LNCaP clone FGC (cell line): ENCODE results near the gene KRT79.

Source experiments
- DNase-seq: peaks from one replicate; pipeline ENCODE4 v3.0.0-alpha.2; 2011; ENCODE audit warnings: low read depth
- H3K4me3 ChIP-seq: 2 replicates; pipeline ENCODE4 v1.5.1; 2011; ENCODE audit warnings: mild to moderate bottlenecking, low read depth, low read length, control low read depth
- TF ChIP-seq, protein P1 (sequence below): IDR thresholded peaks from 2 replicates; pipeline ENCODE4 v1.5.1; 2012; ENCODE audit warnings: mild to moderate bottlenecking; ENCODE audit not compliant: control insufficient read depth, insufficient read depth; ENCODE audit errors: extremely low read depth

KRT79 gene

GRCh38 chr12:52874573-52875435 lies 40.7 kb upstream of the KRT79 start:
- TF ChIP-seq, protein P1, sequence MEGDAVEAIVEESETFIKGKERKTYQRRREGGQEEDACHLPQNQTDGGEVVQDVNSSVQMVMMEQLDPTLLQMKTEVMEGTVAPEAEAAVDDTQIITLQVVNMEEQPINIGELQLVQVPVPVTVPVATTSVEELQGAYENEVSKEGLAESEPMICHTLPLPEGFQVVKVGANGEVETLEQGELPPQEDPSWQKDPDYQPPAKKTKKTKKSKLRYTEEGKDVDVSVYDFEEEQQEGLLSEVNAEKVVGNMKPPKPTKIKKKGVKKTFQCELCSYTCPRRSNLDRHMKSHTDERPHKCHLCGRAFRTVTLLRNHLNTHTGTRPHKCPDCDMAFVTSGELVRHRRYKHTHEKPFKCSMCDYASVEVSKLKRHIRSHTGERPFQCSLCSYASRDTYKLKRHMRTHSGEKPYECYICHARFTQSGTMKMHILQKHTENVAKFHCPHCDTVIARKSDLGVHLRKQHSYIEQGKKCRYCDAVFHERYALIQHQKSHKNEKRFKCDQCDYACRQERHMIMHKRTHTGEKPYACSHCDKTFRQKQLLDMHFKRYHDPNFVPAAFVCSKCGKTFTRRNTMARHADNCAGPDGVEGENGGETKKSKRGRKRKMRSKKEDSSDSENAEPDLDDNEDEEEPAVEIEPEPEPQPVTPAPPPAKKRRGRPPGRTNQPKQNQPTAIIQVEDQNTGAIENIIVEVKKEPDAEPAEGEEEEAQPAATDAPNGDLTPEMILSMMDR: no peak
- no peak overlapping the region for H3K4me3 ChIP-seq
- DNase-seq: no peak

GRCh38 chr12:52873832-52874572 lies 39.9 kb upstream of the KRT79 start:
- TF ChIP-seq, protein P1: no peak
- no peak for DNase-seq
- H3K4me3 ChIP-seq: no peak overlapping the region

GRCh38 chr12:52873513-52873831 lies 39.4 kb upstream of the KRT79 start:
- no peak for DNase-seq
- no peak overlapping the region for H3K4me3 ChIP-seq
- TF ChIP-seq, protein P1: no peak

DNA sequence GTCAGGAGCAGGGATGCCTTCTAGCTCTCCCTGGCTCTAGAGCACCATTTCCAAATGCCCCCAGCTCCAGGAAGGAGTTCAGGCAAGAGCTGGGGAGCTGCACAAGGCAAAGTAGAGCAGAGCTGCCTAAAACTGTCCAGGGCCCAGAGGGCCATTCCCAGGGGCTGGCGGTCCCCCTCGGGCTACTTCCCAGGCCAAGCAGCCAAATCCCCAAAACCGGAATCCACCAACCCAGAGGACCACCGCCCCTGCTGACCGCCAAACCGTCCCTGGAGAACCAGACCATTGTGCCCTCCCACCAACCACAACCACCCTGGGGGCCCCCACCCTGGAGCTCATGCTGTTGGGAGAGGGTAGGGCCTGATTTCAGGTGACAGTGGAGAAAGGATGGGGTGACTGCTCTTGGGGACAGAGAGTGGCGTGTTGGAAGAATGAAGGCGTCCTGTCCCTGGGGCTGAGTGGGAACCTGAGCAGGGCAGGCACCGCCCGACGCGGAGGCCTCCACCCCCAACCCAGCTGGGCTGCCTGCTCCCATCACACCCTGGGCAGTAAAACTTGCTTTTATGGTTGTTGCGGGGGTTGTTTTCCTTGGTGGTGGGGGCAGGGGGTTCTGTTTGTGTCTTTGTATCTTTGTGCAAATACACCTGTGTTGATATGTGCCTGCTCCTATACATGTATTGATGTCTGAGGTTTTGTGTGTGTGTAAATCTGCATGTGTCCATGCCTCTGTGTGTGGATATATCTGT lies 38.7 kb upstream of the KRT79 start:
- no peak for DNase-seq
- no peak overlapping the region for H3K4me3 ChIP-seq
- TF ChIP-seq, protein P1: no peak

- TF ChIP-seq, protein P1: no peak
- H3K4me3 ChIP-seq: no peak overlapping the region
- no peak for DNase-seq
Measured at GRCh38 chr12:52871291-52872039, 37.4 kb upstream of the KRT79 start.

DNA sequence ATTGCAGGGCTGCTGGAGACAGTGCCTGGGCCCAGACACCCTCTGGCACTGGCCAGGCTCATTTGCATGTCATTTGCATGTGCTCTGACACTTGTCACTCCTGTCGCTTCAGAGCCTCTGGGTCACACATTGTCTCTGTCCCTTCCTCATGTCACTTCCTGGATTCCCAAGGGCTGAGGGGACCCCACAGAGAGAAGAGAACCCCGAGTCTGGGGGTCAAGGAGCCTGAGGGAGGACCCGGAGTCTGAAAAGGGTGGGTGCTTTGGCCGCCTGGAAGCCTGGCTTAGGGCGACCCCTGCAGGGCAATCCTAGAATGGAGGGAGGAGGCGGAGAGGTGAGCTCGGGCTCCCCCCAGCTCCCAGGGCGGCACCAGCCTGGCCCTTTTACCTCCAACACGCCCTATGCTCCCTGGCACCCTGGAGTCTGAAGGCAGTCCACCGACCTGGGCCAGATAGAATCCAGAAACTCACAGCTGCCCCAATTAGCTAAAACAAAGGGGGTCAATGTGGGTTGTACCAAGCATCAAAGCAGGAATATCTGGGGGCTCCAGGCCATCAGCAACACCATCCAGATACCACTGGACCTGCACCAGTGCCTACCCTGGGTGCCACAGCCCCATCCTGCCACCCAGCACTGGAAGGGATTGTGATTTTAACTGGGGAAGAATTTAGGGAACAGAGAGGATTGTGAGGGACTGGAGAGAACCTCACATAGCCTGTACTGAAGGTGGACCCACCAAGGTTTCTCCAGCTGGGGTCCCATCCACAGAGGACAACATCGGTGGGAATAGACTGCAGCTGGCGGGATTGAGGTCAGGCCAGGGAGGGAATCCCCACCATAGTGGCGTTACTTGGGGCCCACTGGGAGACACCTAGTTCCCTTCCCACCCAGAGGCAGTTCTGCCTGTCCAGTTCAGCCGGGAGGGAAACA lies 36.5 kb upstream of the KRT79 start:
- TF ChIP-seq, protein P1: peak; percentile 87
- H3K4me3 ChIP-seq: no peak overlapping the region
- no peak for DNase-seq
